Measurements from ENCODE around the gene PTPA.
A peak's percentile ranks its signal among the peaks of the same experiment; 100 is the strongest.

The PTPA gene

DNA sequence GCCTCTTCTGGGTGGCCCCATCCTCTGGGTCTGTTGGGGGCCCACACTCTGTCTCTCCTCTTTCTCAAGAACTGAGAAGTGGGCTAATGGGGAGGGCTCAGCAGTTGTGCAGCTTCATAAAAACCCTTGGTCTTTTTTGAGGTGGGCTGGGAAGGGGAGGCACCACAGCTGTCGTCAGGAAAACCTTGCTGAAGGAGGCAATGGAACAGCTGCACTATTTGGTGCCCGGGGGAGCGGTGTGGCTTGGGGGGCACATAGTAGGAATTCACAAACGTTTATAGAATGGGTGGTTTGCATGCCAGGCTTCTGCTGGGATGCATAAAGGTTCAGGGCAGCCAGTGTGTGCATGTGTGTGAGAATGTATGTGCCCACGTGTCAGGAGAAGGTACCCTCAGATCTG is 70.0 kb downstream of the PTPA start:
- no peak for TF ChIP-seq CSDC2 (CRISPR knock-in tag; IDR thresholded peaks at IDR 0.05)
- TF ChIP-seq ZC3H10 (CRISPR knock-in tag; IDR thresholded peaks at IDR 0.05) = no peak
- no peak for TF ChIP-seq RARB (CRISPR knock-in tag; IDR thresholded peaks at IDR 0.05)
- TF ChIP-seq TOX (CRISPR knock-in tag; IDR thresholded peaks at IDR 0.05; ENCODE audit: borderline replicate concordance) = no peak
- no peak for TF ChIP-seq BACH2 (CRISPR knock-in tag; IDR thresholded peaks at IDR 0.05; ENCODE audit: borderline replicate concordance)
- TF ChIP-seq OSR1 (CRISPR knock-in tag; IDR thresholded peaks at IDR 0.05) = no peak
- no peak for TF ChIP-seq ZFP3 (CRISPR knock-in tag; IDR thresholded peaks at IDR 0.05)
- TF ChIP-seq SNAI2 (CRISPR knock-in tag; IDR thresholded peaks at IDR 0.05) = no peak
- TF ChIP-seq, protein P1, sequence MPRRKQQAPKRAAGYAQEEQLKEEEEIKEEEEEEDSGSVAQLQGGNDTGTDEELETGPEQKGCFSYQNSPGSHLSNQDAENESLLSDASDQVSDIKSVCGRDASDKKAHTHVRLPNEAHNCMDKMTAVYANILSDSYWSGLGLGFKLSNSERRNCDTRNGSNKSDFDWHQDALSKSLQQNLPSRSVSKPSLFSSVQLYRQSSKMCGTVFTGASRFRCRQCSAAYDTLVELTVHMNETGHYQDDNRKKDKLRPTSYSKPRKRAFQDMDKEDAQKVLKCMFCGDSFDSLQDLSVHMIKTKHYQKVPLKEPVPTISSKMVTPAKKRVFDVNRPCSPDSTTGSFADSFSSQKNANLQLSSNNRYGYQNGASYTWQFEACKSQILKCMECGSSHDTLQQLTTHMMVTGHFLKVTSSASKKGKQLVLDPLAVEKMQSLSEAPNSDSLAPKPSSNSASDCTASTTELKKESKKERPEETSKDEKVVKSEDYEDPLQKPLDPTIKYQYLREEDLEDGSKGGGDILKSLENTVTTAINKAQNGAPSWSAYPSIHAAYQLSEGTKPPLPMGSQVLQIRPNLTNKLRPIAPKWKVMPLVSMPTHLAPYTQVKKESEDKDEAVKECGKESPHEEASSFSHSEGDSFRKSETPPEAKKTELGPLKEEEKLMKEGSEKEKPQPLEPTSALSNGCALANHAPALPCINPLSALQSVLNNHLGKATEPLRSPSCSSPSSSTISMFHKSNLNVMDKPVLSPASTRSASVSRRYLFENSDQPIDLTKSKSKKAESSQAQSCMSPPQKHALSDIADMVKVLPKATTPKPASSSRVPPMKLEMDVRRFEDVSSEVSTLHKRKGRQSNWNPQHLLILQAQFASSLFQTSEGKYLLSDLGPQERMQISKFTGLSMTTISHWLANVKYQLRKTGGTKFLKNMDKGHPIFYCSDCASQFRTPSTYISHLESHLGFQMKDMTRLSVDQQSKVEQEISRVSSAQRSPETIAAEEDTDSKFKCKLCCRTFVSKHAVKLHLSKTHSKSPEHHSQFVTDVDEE (CRISPR knock-in tag; IDR thresholded peaks at IDR 0.05) = no peak
- no peak for TF ChIP-seq PPARA (CRISPR knock-in tag; IDR thresholded peaks at IDR 0.05; ENCODE audit: borderline replicate concordance)
- no peak for TF ChIP-seq ZFP30 (CRISPR knock-in tag; IDR thresholded peaks at IDR 0.05)
- no peak for ATAC-seq

DNA sequence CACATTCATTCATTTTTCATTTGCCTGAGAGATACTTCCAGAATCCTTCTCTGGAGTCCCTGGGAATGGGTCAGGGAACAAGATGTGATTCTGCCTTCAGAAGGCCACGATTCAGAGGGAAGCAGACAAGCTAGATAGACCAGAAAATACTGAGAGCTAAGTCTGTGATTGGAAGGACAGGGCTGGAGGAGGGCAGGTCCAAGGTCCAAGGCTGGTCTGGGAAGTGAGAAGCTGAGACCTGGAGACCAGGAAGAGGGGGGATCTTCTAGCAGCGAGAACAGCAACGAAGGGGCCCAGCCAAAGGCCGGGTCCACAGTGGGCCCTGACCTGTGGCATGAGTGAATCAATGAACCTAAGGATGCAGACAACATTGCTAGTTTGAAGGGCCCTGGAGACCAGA is 70.9 kb downstream of the PTPA start:
- TF ChIP-seq, protein P2, sequence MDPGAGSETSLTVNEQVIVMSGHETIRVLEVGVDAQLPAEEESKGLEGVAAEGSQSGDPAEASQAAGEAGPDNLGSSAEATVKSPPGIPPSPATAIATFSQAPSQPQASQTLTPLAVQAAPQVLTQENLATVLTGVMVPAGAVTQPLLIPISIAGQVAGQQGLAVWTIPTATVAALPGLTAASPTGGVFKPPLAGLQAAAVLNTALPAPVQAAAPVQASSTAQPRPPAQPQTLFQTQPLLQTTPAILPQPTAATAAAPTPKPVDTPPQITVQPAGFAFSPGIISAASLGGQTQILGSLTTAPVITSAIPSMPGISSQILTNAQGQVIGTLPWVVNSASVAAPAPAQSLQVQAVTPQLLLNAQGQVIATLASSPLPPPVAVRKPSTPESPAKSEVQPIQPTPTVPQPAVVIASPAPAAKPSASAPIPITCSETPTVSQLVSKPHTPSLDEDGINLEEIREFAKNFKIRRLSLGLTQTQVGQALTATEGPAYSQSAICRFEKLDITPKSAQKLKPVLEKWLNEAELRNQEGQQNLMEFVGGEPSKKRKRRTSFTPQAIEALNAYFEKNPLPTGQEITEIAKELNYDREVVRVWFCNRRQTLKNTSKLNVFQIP (CRISPR knock-in tag; IDR thresholded peaks at IDR 0.05; ENCODE audit: borderline replicate concordance, low read depth) = no peak
- TF ChIP-seq ZFP3 (CRISPR knock-in tag; IDR thresholded peaks at IDR 0.05) (no peak), GLIS3 (CRISPR knock-in tag; IDR thresholded peaks at IDR 0.05) (no peak), ZFP30 (CRISPR knock-in tag; IDR thresholded peaks at IDR 0.05) (no peak)
- no peak for ATAC-seq

DNA sequence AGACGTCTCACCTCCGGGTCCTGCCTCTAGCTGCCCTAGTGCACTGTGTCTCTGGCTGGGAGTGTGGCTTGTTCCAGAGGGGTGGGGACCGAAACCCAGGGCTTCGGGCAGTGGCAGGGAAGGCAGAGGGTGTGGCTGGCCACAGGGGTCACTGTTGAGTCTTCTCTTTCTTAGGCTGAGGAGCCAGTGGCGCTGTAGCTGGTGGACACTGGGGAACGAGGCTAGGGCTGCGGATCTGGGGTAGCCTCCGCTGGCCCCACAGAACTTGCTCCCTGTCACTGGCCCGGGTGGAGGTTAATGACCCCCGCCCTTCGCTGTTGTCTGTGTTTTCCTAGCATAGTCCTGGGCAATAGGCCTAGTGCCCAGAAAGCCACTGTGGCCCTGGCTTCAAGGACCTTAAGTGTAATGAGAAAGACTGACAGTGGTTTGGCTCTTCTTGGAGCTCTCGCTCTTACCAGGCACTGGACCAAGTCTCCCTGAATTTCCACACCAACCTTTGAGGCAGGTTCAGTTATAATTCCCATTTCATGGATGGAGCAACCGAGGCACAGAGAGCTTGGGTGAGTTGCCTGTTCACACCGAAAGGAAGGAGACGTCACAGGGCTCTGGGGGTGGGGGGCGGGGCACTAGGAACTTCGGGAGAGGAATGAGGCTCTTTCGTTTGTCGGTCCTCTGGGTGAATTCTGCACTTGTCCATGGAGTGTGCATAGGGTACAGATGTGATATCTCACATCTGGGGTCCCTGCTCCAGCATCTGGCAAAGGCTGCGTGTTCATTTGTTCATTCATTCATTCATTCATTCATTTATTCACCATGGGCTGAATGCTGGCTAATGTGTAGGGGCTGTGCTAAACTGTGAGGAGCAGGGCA is 71.6 kb downstream of the PTPA start:
- no peak for TF ChIP-seq ZNF70 (CRISPR knock-in tag; IDR thresholded peaks at IDR 0.05)
- no peak for TF ChIP-seq RARB (CRISPR knock-in tag; IDR thresholded peaks at IDR 0.05)
- no peak for TF ChIP-seq OSR1 (CRISPR knock-in tag; IDR thresholded peaks at IDR 0.05)
- ATAC-seq = 0 out of 3 replicates have a peak, but pooled peaks have one; percentile 7

- TF ChIP-seq ISL1 (CRISPR knock-in tag; IDR thresholded peaks at IDR 0.05) = no peak
- no peak for TF ChIP-seq ZFP3 (CRISPR knock-in tag; IDR thresholded peaks at IDR 0.05)
- TF ChIP-seq TOX (CRISPR knock-in tag; IDR thresholded peaks at IDR 0.05; ENCODE audit: borderline replicate concordance) = no peak
- no peak for TF ChIP-seq ZNF70 (CRISPR knock-in tag; IDR thresholded peaks at IDR 0.05)
- TF ChIP-seq ZNF565 (CRISPR knock-in tag; conservative IDR thresholded peaks at IDR 0.05; ENCODE audit: low read depth) = no peak
- no peak for TF ChIP-seq GLIS3 (CRISPR knock-in tag; IDR thresholded peaks at IDR 0.05)
- no peak for TF ChIP-seq ZC3H10 (CRISPR knock-in tag; IDR thresholded peaks at IDR 0.05)
- TF ChIP-seq ZNF8 (CRISPR knock-in tag; IDR thresholded peaks at IDR 0.05) = no peak
- no peak for TF ChIP-seq ARNTL (CRISPR knock-in tag; IDR thresholded peaks at IDR 0.05; ENCODE audit: borderline replicate concordance, low read depth)
- no peak for TF ChIP-seq SNAI2 (CRISPR knock-in tag; IDR thresholded peaks at IDR 0.05)
- no peak for TF ChIP-seq CSDC2 (CRISPR knock-in tag; IDR thresholded peaks at IDR 0.05)
- TF ChIP-seq, protein P1 (CRISPR knock-in tag; IDR thresholded peaks at IDR 0.05) = no peak
- no peak for TF ChIP-seq RARB (CRISPR knock-in tag; IDR thresholded peaks at IDR 0.05)
- TF ChIP-seq, protein P2 (CRISPR knock-in tag; IDR thresholded peaks at IDR 0.05; ENCODE audit: borderline replicate concordance, low read depth) = no peak
- no peak for TF ChIP-seq CSRNP3 (CRISPR knock-in tag; IDR thresholded peaks at IDR 0.05)
- TF ChIP-seq PATZ1 (CRISPR knock-in tag; IDR thresholded peaks at IDR 0.05; ENCODE audit: borderline replicate concordance) = no peak
- no peak for TF ChIP-seq PPARA (CRISPR knock-in tag; IDR thresholded peaks at IDR 0.05; ENCODE audit: borderline replicate concordance)
- TF ChIP-seq BACH2 (CRISPR knock-in tag; IDR thresholded peaks at IDR 0.05; ENCODE audit: borderline replicate concordance) = no peak
- peak; percentile 20; the same call in 1 of the 3 replicates for ATAC-seq
These were observed 72.4 kb downstream of the PTPA start for GRCh38 chr9:129183495-129184218.

All from SK-N-SH treated with all-trans-retinoic acid at 6 μM for 48 hours (cell line).